Activated CD4-positive, alpha-beta T cell treated with anti-CD3 and anti-CD28 coated beads, Interleukin-2, amount 10 ng/mL, durations not matched to agents 7 days and 5 days (primary cell): ENCODE measurements around the gene VMP1. TPM values are rescaled to one million over a fixed set of nuclear protein-coding genes. Genes with fewer than 3 reads are reported as not detected.
"Not testable (repeated sequence)": the region's sequence is repeated elsewhere in the genome, so short reads cannot be mapped to it uniquely, and the experiment has no call there.

Experiments used
- CTCF ChIA-PET: fragments of 350-600 bp; sonication (Branson Sonifier 250); formaldehyde crosslinking; loops from one replicate; lab custom pipeline; 2021; ENCODE audit warnings: antibody characterized with exemption; lab: Charles Lee
- POLR2A ChIA-PET: fragments of 350-600 bp; sonication (Branson Sonifier 250); formaldehyde crosslinking; loops from one replicate; lab custom pipeline; 2021; ENCODE audit warnings: antibody characterized with exemption; lab: Charles Lee
- DNase-seq: peaks from one replicate; pipeline ENCODE4 v3.0.0-alpha.2; 2020
- H3K27ac Mint-ChIP-seq: one replicate; pipeline ENCODE4 v1.8.0; 2021; ENCODE audit warnings: mild to moderate bottlenecking, moderate library complexity, mixed read lengths
- H3K27me3 Mint-ChIP-seq: one replicate; pipeline ENCODE4 v1.8.0; 2021; ENCODE audit warnings: mixed read lengths
- H3K36me3 Mint-ChIP-seq: one replicate; pipeline ENCODE4 v1.8.0; 2021; ENCODE audit warnings: low read depth, mixed read lengths
- H3K4me1 Mint-ChIP-seq: one replicate; pipeline ENCODE4 v1.8.0; 2021; ENCODE audit warnings: mixed read lengths
- H3K4me3 Mint-ChIP-seq: one replicate; pipeline ENCODE4 v1.8.0; 2021; ENCODE audit warnings: mild to moderate bottlenecking, moderate library complexity, mixed read lengths
- H3K9me3 Mint-ChIP-seq: one replicate; pipeline ENCODE4 v1.8.0; 2021; ENCODE audit warnings: mixed read lengths
- total RNA-seq, 2 experiments: library from RNA; stranded (reverse); gene quantifications; one replicate each; pipeline ENCODE4 v1.2.3, GENCODE V29; 2021

The VMP1 gene
- total RNA-seq, 2 experiments from 2014 or later, result 194 to 213 TPM

DNA sequence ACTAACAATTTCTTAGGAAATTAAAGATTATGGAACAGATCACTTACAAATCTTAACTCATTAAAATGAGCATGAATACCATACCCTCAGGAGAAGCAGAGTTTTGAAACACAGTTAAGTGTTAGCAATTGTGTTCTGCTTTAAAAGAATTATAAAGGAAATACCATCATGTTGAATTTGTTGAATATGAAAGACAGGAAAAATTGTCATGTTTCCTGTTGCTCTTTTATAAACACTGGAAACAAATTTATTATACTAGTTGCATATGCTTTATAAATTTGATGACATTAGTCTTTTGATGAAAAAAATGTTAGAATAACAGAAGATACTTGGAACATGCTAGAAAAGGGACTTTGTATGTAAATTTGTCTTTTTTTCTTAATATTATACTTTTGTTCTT, 59.7 kb downstream of the VMP1 start:
- Mint-ChIP-seq H3K4me1 (peaks cover 47% of the 10 kb centered on the region), H3K9me3 (peaks cover 6% of the 10 kb centered on the region), H3K27me3 (no peaks in the 10 kb centered on the region), H3K36me3 (peaks cover 38% of the 10 kb centered on the region), H3K4me3 (no peak overlapping the region), H3K27ac (no peak overlapping the region)
- CTCF ChIA-PET, result no interaction called here
- POLR2A ChIA-PET, result no interaction called here
- DNase-seq, result no peak

DNA sequence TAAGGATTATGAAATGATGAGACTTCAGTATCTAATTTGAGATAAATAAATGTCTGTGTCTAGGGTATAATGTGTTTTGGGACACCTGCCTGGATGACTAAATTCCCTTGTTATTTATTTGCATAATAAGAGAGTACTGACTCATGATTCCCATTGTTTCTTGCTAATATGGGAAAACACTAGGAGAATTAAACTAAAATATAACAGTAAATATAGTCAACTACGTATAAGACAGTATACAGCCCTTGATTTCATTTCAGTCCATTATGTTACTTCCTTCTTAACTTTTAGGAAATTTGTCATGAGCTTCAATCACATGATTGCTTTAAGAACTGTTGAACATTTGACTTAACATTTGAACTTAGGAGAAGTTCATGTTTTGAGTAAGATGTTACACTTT, 62.4 kb downstream of the VMP1 start:
- peaks cover 36% of the 10 kb centered on the region for H3K4me1 Mint-ChIP-seq
- peaks cover 39% of the 10 kb centered on the region for H3K36me3 Mint-ChIP-seq
- POLR2A ChIA-PET, result interaction anchor here (0.8 kb wide), 1 partner anchor 68 kb away, joined by 8 read pairs; no protein-coding TSS in a partner anchor
- no peaks in the 10 kb centered on the region for H3K27me3 Mint-ChIP-seq
- DNase-seq, result no peak
- no peak overlapping the region for H3K27ac Mint-ChIP-seq
- peaks cover 6% of the 10 kb centered on the region for H3K9me3 Mint-ChIP-seq
- CTCF ChIA-PET, result interaction anchor here (0.7 to 3.2 kb wide), 3 partner anchors 8 to 14 kb away, joined by 3 to 18 read pairs (median 8); no protein-coding TSS in a partner anchor
- no peak overlapping the region for H3K4me3 Mint-ChIP-seq

DNA sequence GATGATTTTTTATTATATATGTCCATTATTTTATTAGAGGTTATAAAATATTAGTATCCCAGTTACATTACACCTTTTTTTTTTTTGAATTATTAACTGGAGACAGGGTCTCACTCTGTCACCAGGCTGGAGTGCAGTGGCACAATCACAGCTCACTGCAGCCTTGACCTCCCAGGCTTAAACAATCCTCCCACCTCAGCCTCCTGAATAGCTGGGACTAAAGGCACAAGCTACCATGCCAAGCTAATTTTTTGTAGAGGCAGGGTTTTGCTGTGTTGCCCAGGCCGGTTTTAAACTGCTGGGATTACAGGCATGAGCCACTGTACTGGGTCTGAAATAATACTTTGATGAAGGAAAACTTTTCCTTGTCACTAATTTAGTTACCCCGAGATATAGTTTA, 63.6 kb downstream of the VMP1 start:
- H3K27ac Mint-ChIP-seq, result no peak overlapping the region
- DNase-seq, result no peak
- POLR2A ChIA-PET, result no interaction called here
- peaks cover 39% of the 10 kb centered on the region for H3K36me3 Mint-ChIP-seq
- H3K4me1 Mint-ChIP-seq, result peaks cover 31% of the 10 kb centered on the region
- no peak overlapping the region for H3K4me3 Mint-ChIP-seq
- H3K9me3 Mint-ChIP-seq, result peaks cover 2% of the 10 kb centered on the region
- CTCF ChIA-PET, result interaction anchor here (0.6 to 3.2 kb wide), 4 partner anchors 8 to 17 kb away, joined by 3 to 18 read pairs (median 5); no protein-coding TSS in a partner anchor
- H3K27me3 Mint-ChIP-seq, result no peaks in the 10 kb centered on the region

DNA sequence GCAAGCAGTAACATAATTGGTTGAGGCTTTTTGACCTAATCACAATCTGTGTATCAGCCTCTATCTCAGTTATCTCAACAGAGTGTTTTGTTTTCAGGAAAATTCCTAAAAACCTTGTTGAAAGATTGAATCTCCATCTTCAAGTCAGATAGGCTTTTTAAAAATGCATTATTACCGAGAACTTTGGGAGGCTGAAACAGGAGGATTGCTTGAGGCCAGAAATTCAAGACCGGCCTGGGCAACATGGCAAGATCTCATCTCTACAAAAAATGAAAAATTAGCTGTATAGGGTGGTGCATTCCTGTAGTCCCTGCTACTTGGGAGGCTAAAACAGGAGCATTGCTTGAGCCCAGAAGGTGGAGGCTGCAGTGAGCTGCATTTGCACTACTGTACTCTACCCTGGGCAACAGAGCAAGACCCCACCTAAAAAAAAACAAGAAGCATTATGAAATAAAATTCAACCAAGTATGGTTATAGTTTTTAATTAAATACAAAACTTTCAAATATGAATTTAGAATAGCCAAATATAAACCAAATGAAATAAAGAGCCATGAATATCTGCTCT, 68.4 kb downstream of the VMP1 start:
- Mint-ChIP-seq H3K4me1 (peaks cover 36% of the 10 kb centered on the region), H3K36me3 (peaks cover 60% of the 10 kb centered on the region), H3K27ac (no peak overlapping the region), H3K9me3 (peaks cover 5% of the 10 kb centered on the region), H3K4me3 (no peak overlapping the region), H3K27me3 (no peaks in the 10 kb centered on the region)
- ChIA-PET CTCF (interaction anchor here (0.6 kb wide), 1 partner anchor 26 kb away, joined by 3 read pairs; no protein-coding TSS in a partner anchor), POLR2A (no interaction called here)
- no peak for DNase-seq

GRCh38 chr17:59776577-59776976, 69.1 kb downstream of the VMP1 start:
- Mint-ChIP-seq H3K4me1 (peaks cover 38% of the 10 kb centered on the region), H3K9me3 (peaks cover 5% of the 10 kb centered on the region), H3K4me3 (no peak overlapping the region), H3K36me3 (peaks cover 62% of the 10 kb centered on the region), H3K27me3 (no peaks in the 10 kb centered on the region), H3K27ac (no peak overlapping the region)
- CTCF ChIA-PET, result no interaction called here
- DNase-seq, result no peak
- POLR2A ChIA-PET, result no interaction called here

- CTCF ChIA-PET, result no interaction called here
- no peak for DNase-seq
- no peak overlapping the region for H3K27ac Mint-ChIP-seq
- peaks cover 60% of the 10 kb centered on the region for H3K36me3 Mint-ChIP-seq
- no peaks in the 10 kb centered on the region for H3K27me3 Mint-ChIP-seq
- peaks cover 38% of the 10 kb centered on the region for H3K4me1 Mint-ChIP-seq
- POLR2A ChIA-PET, result no interaction called here
- H3K9me3 Mint-ChIP-seq, result peaks cover 5% of the 10 kb centered on the region
- no peak overlapping the region for H3K4me3 Mint-ChIP-seq
These were observed 69.6 kb downstream of the VMP1 start for GRCh38 chr17:59777033-59777432.

DNA sequence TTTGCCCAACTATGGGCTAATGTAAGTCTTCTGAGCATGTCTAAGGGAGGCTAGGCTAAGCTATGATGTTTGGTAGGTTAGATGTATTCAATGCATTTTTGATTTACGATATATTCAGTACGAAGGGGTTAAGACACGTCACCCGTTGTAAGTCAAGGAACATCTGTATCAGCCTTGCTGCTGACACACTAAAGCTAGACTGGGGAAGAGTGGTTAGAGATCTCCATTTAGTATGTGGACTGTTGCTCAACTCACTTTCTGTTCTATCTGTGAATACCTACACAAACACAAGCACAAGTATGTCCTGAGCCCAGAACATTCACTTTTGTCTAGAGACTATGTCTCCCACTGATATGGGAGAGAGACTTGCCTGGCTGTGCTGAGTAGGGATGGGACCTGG, 71.5 kb downstream of the VMP1 start:
- H3K4me3 Mint-ChIP-seq, result no peak overlapping the region
- CTCF ChIA-PET, result interaction anchor here (1.2 to 1.7 kb wide), 4 partner anchors 9 to 51 kb away, joined by 3 to 8 read pairs (median 4); no protein-coding TSS in a partner anchor
- peaks cover 5% of the 10 kb centered on the region for H3K9me3 Mint-ChIP-seq

DNA sequence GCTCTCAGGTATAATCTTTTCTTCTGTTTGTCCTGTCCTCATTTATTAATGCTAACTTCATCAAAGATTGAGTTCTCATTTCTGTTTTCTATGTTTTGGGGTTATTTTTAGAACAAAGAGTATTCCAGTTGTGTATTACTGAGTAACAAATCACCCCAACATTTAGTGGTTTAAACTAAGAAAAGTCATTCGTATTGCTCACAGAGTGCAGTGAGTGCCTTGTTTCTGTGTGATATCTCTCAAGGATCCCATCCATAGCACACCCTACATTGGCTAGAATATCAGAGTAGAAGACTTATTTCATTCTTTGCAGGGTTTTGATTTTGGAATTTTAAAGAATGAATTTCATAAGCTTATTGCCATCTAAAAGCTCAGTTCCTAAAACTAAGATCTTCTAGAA, 72.1 kb downstream of the VMP1 start:
- DNase-seq, result no peak
- Mint-ChIP-seq H3K27me3 (no peaks in the 10 kb centered on the region), H3K4me3 (no peak overlapping the region), H3K36me3 (peaks cover 61% of the 10 kb centered on the region), H3K4me1 (peaks cover 55% of the 10 kb centered on the region), H3K27ac (no peak overlapping the region), H3K9me3 (peaks cover 5% of the 10 kb centered on the region)
- CTCF ChIA-PET, result interaction anchor here (0.6 to 1.7 kb wide), 4 partner anchors 10 to 50 kb away, joined by 3 to 8 read pairs (median 5); no protein-coding TSS in a partner anchor
- POLR2A ChIA-PET, result interaction anchor here (1.2 kb wide), 1 partner anchor 15 kb away, joined by 3 read pairs; no protein-coding TSS in a partner anchor

More for the DNA sequence above, 71.5 kb downstream of the VMP1 start:
- Mint-ChIP-seq H3K27me3 (no peaks in the 10 kb centered on the region), H3K27ac (peak overlapping the region; percentile 28), H3K36me3 (peaks cover 62% of the 10 kb centered on the region), H3K4me1 (peaks cover 52% of the 10 kb centered on the region)
- POLR2A ChIA-PET, result interaction anchor here (0.6 to 1.2 kb wide), 2 partner anchors 15 to 88 kb away, joined by 3 to 4 read pairs; no protein-coding TSS in a partner anchor
- no peak for DNase-seq

GRCh38 chr17:59780548-59780947, 73.1 kb downstream of the VMP1 start:
- H3K4me3 Mint-ChIP-seq, H3K27ac Mint-ChIP-seq, POLR2A ChIA-PET, H3K27me3 Mint-ChIP-seq, DNase-seq, H3K9me3 Mint-ChIP-seq: not testable (repeated sequence)
- CTCF ChIA-PET, result interaction anchor here (1.3 to 2.1 kb wide), 2 partner anchors 21 to 23 kb away, joined by 4 to 7 read pairs; no protein-coding TSS in a partner anchor
- Mint-ChIP-seq H3K4me1 (peaks cover 59% of the 10 kb centered on the region), H3K36me3 (peaks cover 57% of the 10 kb centered on the region)

DNA sequence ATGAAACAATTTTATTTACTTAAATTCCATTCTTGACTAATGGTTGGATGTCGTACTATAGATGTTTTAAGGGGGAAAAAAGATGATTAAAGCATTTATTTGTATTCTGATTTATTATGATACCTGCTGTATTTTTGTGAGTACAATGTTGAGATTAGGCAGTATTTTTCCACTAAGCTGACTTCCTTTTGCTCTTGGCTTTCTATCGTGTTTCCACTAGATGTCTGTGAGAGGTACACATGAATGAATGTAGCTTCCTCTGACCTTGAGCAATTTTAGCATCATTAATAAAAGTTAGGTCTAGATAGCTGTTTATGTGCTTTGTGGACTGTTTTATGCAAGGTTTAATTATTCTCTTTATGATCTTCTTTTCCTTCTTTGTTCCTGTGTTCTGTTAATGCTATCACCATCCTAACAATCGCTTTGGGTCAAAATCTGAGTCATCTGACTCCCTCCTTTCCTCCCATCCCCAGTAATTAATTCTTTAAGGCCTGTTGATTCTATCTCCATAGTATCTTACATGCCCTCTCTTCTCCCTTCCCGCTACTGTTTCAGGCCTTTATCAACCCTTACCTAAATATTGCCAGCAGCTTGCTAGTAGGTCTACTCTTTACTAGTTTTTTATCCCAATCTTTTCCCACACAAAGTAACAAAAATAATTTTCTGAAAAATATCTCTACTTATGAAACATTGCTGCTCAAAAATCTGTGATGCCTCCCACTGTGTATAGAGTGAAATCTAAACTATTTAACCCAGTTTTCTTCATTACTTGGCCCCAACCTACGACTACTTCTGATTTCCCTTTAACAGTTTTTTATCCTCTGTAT, 76.0 kb downstream of the VMP1 start:
- peaks cover 35% of the 10 kb centered on the region for H3K36me3 Mint-ChIP-seq
- ChIA-PET POLR2A (interaction anchor here (1.3 to 5.5 kb wide), 4 partner anchors 19 to 57 kb away, joined by 3 to 120 read pairs (median 5); no protein-coding TSS in a partner anchor), CTCF (interaction anchor here (1.0 to 2.9 kb wide), 9 partner anchors 8 to 71 kb away, joined by 3 to 18 read pairs (median 4); no protein-coding TSS in a partner anchor)
- H3K27ac Mint-ChIP-seq, result peak overlapping the region; percentile 95
- DNase-seq, result no peak
- H3K4me3 Mint-ChIP-seq, result peak overlapping the region; percentile 70
- H3K27me3 Mint-ChIP-seq, result no peaks in the 10 kb centered on the region
- H3K9me3 Mint-ChIP-seq, result no peaks in the 10 kb centered on the region
- peaks cover 67% of the 10 kb centered on the region for H3K4me1 Mint-ChIP-seq

DNA sequence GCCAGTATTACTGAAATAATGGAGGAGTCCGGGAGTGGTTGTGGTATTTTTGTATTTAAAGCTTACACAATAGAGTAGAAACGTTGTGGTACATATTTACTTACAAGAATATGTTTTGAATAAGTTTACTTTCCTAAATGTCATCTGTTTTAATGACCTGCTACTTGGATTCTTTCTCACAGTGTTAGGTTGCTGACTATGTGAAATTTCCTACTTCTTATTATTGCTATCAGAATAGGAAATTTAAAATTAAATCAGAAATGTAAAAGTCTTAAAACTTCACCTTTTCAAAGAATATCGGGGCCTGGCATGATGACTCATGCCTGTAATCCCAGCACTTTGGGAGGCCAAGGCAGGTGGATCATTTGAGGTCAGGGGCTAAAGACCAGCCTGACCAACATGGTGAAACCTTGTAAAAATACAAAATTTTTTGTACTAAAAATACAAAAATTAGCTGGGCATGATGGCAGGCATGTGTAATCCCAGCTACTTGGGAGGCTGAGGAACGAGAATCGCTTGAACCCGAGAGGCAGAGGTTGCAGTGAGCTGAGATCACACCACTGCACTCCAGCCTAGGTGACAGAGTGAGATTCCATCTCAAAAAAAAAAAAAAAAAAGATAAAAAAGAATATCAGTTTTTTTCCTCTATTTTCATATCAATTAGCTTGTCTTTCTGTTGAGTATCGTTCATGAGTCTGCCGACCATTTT, 77.8 kb downstream of the VMP1 start:
- POLR2A ChIA-PET, result interaction anchor here (0.7 to 5.5 kb wide), 8 partner anchors 21 to 55 kb away, joined by 5 to 120 read pairs (median 10); no protein-coding TSS in a partner anchor
- no peaks in the 10 kb centered on the region for H3K9me3 Mint-ChIP-seq
- CTCF ChIA-PET, result interaction anchor here (0.8 to 4.3 kb wide), 7 partner anchors 12 to 72 kb away, joined by 3 to 15 read pairs (median 5); no protein-coding TSS in a partner anchor
- peak overlapping the region; percentile 93 for H3K27ac Mint-ChIP-seq
- DNase-seq, result no peak
- H3K4me3 Mint-ChIP-seq, result peak overlapping the region; percentile 62
- H3K36me3 Mint-ChIP-seq, result peaks cover 27% of the 10 kb centered on the region
- no peaks in the 10 kb centered on the region for H3K27me3 Mint-ChIP-seq
- peaks cover 61% of the 10 kb centered on the region for H3K4me1 Mint-ChIP-seq

- H3K27me3 Mint-ChIP-seq, result no peaks in the 10 kb centered on the region
- H3K4me3 Mint-ChIP-seq, result peak overlapping the region; percentile 73
- CTCF ChIA-PET, result interaction anchor here (1.0 to 4.3 kb wide), 8 partner anchors 11 to 71 kb away, joined by 3 to 15 read pairs (median 6); no protein-coding TSS in a partner anchor
- POLR2A ChIA-PET, result interaction anchor here (0.6 to 5.5 kb wide), 12 partner anchors 23 to 1435 kb away, joined by 3 to 120 read pairs (median 6); partner anchors contain the start of genes CLTC and SUPT4H1
- no peak for DNase-seq
- no peaks in the 10 kb centered on the region for H3K9me3 Mint-ChIP-seq
- H3K27ac Mint-ChIP-seq, result peak overlapping the region; percentile 93
- peaks cover 61% of the 10 kb centered on the region for H3K4me1 Mint-ChIP-seq
- H3K36me3 Mint-ChIP-seq, result peaks cover 23% of the 10 kb centered on the region
These were observed 78.7 kb downstream of the VMP1 start for GRCh38 chr17:59786213-59786535.
